Tibial nerve (tissue), 4 donors: ENCODE results near the gene MAGI1. TPM values are rescaled to one million over a fixed set of nuclear protein-coding genes. Genes with fewer than 3 reads are reported as not detected.

ENCODE experiments used
- DNase-seq, 2 donors: peaks; one replicate each; pipeline ENCODE4 v3.0.0-alpha.2; 2019; ENCODE audit warnings: low spot score in 2 of 2
- H3K27ac ChIP-seq, 4 donors: fragments of 200-600 bp; sonication (generic) in 3 of 4; one replicate each; pipeline ENCODE4 v1.5.1; 2017 to 2019; ENCODE audit warnings: mild to moderate bottlenecking in 1 of 4
- H3K27me3 ChIP-seq, 2 donors: fragments of 200-600 bp; sonication (generic) in 1 of 2; one replicate each; pipeline versions ENCODE4 v1.5.1 to v1.6.0; 2017 to 2019
- H3K36me3 ChIP-seq, 3 donors: fragments of 200-600 bp; sonication (generic); one replicate each; pipeline ENCODE4 v1.5.1; 2018 to 2019
- H3K4me1 ChIP-seq, 4 donors: fragments of 200-600 bp; sonication (generic) in 3 of 4; one replicate each; pipeline ENCODE4 v1.5.1; 2017 to 2019
- H3K4me3 ChIP-seq, 4 donors: fragments of 200-600 bp; sonication (generic) in 3 of 4; one replicate each; pipeline ENCODE4 v1.5.1; 2017 to 2019; ENCODE audit warnings: mild to moderate bottlenecking in 1 of 4, moderate library complexity in 1 of 4
- H3K9me3 ChIP-seq, 4 donors: fragments of 200-600 bp; sonication (generic) in 3 of 4; one replicate each; pipeline ENCODE4 v1.5.1; 2017 to 2019
- EP300 ChIP-seq, 2 donors: sonication (generic); formaldehyde crosslinking; IDR thresholded peaks; one replicate each; pipeline ENCODE4 v1.6.1; 2017; ENCODE audit warnings: antibody characterized with exemption in 2 of 2, mild to moderate bottlenecking in 1 of 2
- POLR2A ChIP-seq, 2 donors: fragments of 450-650 bp; IDR thresholded peaks; one replicate each; pipeline ENCODE4 v1.6.1; 2017; ENCODE audit warnings: antibody characterized with exemption in 2 of 2, mild to moderate bottlenecking in 2 of 2, moderate library complexity in 2 of 2
- WGBS, 2 donors: methylation state at CpG; one replicate each; pipeline ENCODE4 v1.1.5; 2018; 5-methylcytosine and 5-hydroxymethylcytosine counted together
- total RNA-seq, 4 donors: library from RNA; depleted of rRNA; stranded (reverse); fragments of >200 nt; gene quantifications; one replicate each; pipeline ENCODE4 v1.1.0, GENCODE V29; 2016
- TF ChIP-seq, protein P1 (sequence below), 5 experiments: fragments of 200-600 bp in 3 of 5; fragments of 450-650 bp in 2 of 5; sonication (generic) in 3 of 5; IDR thresholded peaks; one replicate each; pipeline ENCODE4 v1.5.1; 2016 to 2019; ENCODE audit warnings: antibody characterized with exemption in 5 of 5, mild to moderate bottlenecking in 3 of 5, moderate library complexity in 2 of 5

The MAGI1 gene
- total RNA-seq, 4 donors from 2014 or later = 30.6 to 52.8 (median 36.1) TPM

DNA sequence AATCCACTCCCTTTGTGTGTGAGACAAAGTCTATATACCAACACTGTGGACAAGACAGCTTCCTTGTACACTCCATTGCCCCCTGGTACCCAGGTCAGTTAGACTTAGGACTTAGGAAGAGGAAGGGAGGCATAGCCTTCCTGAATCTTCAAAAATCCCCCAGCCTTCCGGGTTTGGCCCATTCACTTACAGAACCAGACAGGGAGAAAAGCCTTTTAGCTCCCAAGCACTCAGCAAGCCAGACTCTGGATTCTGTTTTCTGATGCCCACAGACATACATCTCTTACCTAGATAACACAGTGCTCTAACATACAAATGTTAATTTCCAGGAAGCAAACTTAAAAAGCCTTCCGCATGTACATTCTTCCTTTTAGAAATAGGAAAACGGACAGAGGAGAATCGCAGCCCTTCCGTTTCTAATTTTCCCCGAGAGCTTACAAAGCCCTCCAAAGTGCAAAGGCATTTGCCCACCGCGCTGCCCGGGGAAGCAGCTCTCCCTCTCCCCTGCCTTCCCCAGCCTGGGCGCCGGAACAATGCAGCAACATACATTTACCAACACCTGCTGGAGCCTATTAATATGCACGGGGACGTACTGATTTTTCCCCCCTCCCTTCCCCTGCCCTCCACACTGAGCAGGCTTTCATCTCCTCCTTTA is 442.0 kb downstream of the MAGI1 start:
- H3K27ac ChIP-seq = peak overlapping the region; percentile 41 to 88 (median 75)
- TF ChIP-seq, protein P1, sequence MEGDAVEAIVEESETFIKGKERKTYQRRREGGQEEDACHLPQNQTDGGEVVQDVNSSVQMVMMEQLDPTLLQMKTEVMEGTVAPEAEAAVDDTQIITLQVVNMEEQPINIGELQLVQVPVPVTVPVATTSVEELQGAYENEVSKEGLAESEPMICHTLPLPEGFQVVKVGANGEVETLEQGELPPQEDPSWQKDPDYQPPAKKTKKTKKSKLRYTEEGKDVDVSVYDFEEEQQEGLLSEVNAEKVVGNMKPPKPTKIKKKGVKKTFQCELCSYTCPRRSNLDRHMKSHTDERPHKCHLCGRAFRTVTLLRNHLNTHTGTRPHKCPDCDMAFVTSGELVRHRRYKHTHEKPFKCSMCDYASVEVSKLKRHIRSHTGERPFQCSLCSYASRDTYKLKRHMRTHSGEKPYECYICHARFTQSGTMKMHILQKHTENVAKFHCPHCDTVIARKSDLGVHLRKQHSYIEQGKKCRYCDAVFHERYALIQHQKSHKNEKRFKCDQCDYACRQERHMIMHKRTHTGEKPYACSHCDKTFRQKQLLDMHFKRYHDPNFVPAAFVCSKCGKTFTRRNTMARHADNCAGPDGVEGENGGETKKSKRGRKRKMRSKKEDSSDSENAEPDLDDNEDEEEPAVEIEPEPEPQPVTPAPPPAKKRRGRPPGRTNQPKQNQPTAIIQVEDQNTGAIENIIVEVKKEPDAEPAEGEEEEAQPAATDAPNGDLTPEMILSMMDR (IDR thresholded peaks at IDR 0.05) = no peak
- no peak for TF ChIP-seq EP300 (IDR thresholded peaks at IDR 0.05)

DNA sequence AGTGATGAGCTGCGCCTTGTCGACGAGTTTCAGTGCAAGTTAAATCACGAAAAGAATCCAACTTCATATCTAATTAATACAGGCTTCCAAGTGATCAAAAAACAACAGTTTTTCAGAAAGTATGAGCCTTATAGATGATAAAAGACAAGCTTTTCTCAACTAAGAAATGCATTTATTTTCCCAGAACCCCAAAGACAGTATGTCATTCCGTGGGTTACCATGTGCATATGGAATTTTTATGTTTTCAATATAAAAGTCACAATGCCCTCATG is 442.8 kb downstream of the MAGI1 start:
- 55 to 58% methylated on average over 5 of the region's 5 CpGs for WGBS, 2 donors
- H3K36me3 ChIP-seq = no peaks in the 10 kb centered on the region
- H3K4me1 ChIP-seq = peaks cover 0 to 30% (median 0%) of the 10 kb centered on the region in 4 donors
- TF ChIP-seq POLR2A (IDR thresholded peaks at IDR 0.05) (no peak), EP300 (IDR thresholded peaks at IDR 0.05) (no peak)
- TF ChIP-seq, protein P1 (IDR thresholded peaks at IDR 0.05) = no peak
- H3K9me3 ChIP-seq = no peaks in the 10 kb centered on the region
- no peaks in the 10 kb centered on the region for H3K27me3 ChIP-seq
- H3K4me3 ChIP-seq = peak overlapping the region in 2 of 4 donors; percentile 41 to 56
- H3K27ac ChIP-seq = peak overlapping the region; percentile 41 to 88 (median 75)
- DNase-seq = no peak

More for the DNA sequence above, 442.0 kb downstream of the MAGI1 start:
- 9 to 10% methylated on average over 13 of the region's 13 CpGs for WGBS, 2 donors
- H3K27me3 ChIP-seq = no peaks in the 10 kb centered on the region
- H3K36me3 ChIP-seq = no peaks in the 10 kb centered on the region
- DNase-seq = no peak
- H3K4me3 ChIP-seq = peak overlapping the region; percentile 33 to 56 (median 38)
- no peaks in the 10 kb centered on the region for H3K9me3 ChIP-seq
- peaks cover 0 to 30% (median 0%) of the 10 kb centered on the region in 4 donors for H3K4me1 ChIP-seq

DNA sequence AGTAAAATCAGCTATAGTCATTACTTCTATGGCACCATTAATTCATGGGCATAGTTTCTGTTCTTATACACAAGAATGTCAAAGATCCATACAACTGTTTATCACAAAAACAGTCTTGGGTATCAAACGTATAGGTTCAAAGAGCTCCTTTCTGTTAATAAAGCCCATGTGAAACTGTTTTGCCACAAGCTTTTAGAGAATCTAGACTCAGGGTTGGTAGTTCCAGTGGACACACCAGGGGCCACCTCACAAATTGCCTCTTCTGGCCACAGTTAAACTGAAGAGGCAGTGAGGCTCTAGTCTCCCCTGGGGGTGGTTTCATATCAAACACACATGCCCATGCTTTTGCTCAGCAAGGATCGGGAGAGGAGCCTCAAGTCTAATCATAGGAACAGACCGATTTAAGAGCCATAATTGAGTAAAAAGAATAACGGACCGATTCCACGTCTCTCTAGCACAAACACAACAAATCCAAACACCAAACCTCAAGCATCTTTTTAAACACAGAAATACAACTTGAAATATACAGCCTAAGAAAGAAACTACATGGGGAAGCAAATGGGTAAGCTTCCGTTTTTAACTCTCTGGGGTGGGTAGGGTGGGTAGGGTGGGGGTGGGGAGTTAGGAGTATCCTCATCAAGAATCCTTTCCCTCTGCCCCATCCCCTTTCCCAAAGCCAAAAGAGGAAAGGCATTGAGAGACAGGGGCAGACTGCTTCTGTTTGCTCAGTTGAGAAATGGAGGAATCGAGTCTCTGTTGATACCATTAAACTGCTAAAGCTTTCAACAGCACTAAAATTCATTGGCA is 443.3 kb downstream of the MAGI1 start:
- Histone ChIP-seq H3K27ac (peak overlapping the region; percentile 28 to 88 (median 75)), H3K4me3 (peak overlapping the region in 2 of 4 donors; percentile 0 to 27)
- 48 to 52% methylated on average over 8 of the region's 8 CpGs for WGBS, 2 donors

DNA sequence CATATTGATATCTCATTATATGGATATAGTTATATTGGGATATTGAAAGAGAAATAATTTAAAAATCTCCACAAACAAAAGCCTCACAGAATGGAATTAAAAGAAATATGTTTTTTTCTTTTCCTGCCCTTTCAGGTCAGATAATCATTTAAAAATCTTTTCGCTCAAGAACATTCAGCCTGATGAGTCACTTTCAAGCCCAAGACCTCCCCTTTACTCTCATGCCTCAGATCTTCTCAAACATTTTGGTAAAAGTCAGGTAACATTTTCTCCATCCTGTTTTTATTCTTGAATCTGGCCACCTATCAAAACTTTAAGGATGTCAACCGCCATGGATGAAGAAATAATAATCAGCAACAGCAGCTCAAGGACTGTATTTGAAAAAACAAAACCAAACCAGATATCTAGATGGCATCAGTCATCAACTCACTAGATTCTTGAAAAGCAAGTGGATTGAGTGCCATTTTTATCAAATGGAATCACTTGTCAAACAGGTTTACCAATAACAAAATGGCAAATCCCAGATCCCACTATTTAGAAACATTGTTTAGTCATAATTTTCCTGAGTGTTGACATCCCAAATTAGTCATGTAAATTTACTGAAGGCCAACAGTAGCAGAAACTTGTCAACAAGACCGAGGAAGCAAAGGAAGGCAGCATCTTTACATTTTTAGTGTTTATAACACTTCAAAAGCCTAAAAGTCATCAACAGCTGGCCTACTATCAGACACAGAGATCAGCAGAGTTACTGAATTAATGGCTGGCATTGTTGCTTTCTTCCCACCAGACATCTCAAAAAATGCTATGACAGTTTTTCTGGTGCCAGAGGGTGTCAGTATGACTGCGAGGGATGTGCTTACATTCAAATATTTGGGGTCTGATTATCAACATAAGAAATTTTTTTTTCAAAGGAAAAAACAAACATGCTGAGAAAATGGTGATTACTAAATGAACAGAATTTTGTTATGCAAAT is 444.7 kb downstream of the MAGI1 start:
- no peaks in the 10 kb centered on the region for H3K36me3 ChIP-seq
- no peaks in the 10 kb centered on the region for H3K27me3 ChIP-seq
- 68 to 73% methylated on average over 4 of the region's 4 CpGs for WGBS, 2 donors
- DNase-seq = no peak
- peak overlapping the region in 2 of 4 donors; percentile 87 to 88 for H3K27ac ChIP-seq
- no peak overlapping the region for H3K4me3 ChIP-seq
- H3K9me3 ChIP-seq = no peaks in the 10 kb centered on the region
- H3K4me1 ChIP-seq = peaks cover 0 to 30% (median 0%) of the 10 kb centered on the region in 4 donors
- TF ChIP-seq POLR2A (IDR thresholded peaks at IDR 0.05) = no peak
- TF ChIP-seq, protein P1 (IDR thresholded peaks at IDR 0.05) = no peak

More for the DNA sequence above, 443.3 kb downstream of the MAGI1 start:
- no peaks in the 10 kb centered on the region for H3K36me3 ChIP-seq
- DNase-seq = no peak
- peaks cover 0 to 30% (median 0%) of the 10 kb centered on the region in 4 donors for H3K4me1 ChIP-seq
- no peak for TF ChIP-seq POLR2A (IDR thresholded peaks at IDR 0.05)
- no peak for TF ChIP-seq EP300 (IDR thresholded peaks at IDR 0.05)
- TF ChIP-seq, protein P1 (IDR thresholded peaks at IDR 0.05) = no peak
- no peaks in the 10 kb centered on the region for H3K27me3 ChIP-seq
- no peaks in the 10 kb centered on the region for H3K9me3 ChIP-seq
